ENCODE results near the gene PBX1.
A peak's percentile ranks its signal among the peaks of the same experiment; 100 is the strongest.

PBX1 gene

DNA sequence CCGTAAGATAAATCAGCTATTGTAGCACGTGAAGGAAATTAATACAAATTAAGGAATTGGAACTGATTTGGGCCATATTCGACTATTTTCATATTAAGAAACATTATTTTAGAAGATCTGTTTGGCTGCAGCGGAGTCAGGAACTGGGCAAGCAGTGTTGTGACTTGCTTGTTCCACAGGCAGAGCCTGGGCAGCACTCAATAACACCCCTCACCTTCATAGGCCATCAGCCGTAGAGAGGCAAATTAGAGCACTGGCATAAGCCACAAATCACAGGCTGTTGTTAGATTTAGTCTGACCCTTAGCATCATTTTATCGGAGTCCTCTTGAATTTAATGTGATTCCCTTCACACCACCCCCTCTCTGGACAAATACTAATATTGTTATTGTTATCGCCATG is 72.8 kb downstream of the PBX1 start:
- peaks cover 32% of the 10 kb centered on the region for H3K4me1 ChIP-seq (ENCODE audit: control insufficient read depth, insufficient read depth, low read length)
- H3K36me3 ChIP-seq (ENCODE audit: control insufficient read depth in 2 of 2, insufficient read depth in 1 of 2, low read length in 2 of 2) = no peaks in the 10 kb centered on the region
- TF ChIP-seq ZNF423 (tag by site-specific recombination; IDR thresholded peaks at IDR 0.05) = no peak
- TF ChIP-seq ZNF670 (tag by site-specific recombination; IDR thresholded peaks at IDR 0.05; ENCODE audit: low read depth) = no peak
- TF ChIP-seq FEZF1 (tag by site-specific recombination; IDR thresholded peaks at IDR 0.05) = 0 out of 2 replicates have a peak, but pooled peaks have one; percentile 3
- no peak for TF ChIP-seq ZNF23 (tag by site-specific recombination; IDR thresholded peaks at IDR 0.05; ENCODE audit: borderline replicate concordance)
- no peak for TF ChIP-seq ZBTB8A (tag by site-specific recombination; IDR thresholded peaks at IDR 0.05)
- no peak overlapping the region for H3K4me3 ChIP-seq (ENCODE audit: low read depth, low read length)
- ChIA-PET POLR2A (no interaction called here), CTCF (interaction anchor here (0.6 to 0.8 kb wide), 3 partner anchors 155 to 1110 kb away, joined by 3 to 5 read pairs (median 3); no protein-coding TSS in a partner anchor)
- H3K27ac ChIP-seq (ENCODE audit: extremely low read depth, low read depth, low read length) = no peak overlapping the region
- no peaks in the 10 kb centered on the region for H3K9me3 ChIP-seq (ENCODE audit: control insufficient read depth, insufficient read depth, low read depth, low read length)

DNA sequence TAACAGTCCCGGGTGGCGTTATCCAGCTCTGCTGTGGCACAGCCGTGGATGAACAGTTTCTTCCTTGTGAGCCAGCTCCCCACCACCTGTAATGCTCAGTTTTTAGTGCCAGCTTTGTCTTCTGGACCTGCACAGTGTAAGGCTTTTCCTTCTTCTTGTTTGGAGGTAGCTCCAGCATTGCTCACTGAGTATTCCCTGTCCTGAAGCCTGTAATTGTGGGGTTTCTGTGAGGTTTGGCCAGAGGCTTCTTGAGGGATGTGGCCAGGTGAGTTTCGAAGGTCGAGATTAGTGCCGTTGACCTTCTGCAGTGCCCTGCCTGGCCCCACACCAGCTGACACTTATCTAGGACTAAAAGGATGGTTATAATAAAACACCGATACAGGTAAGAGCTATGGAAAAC is 75.0 kb downstream of the PBX1 start:
- POLR2A ChIA-PET = no interaction called here
- CTCF ChIA-PET = no interaction called here
- H3K36me3 ChIP-seq (ENCODE audit: control insufficient read depth in 2 of 2, insufficient read depth in 1 of 2, low read length in 2 of 2) = no peaks in the 10 kb centered on the region

More for the DNA sequence above, 75.0 kb downstream of the PBX1 start:
- H3K4me1 ChIP-seq (ENCODE audit: control insufficient read depth, insufficient read depth, low read length) = peaks cover 39% of the 10 kb centered on the region
- H3K9me3 ChIP-seq (ENCODE audit: control insufficient read depth, insufficient read depth, low read depth, low read length) = no peaks in the 10 kb centered on the region
- TF ChIP-seq MYNN (tag by site-specific recombination; IDR thresholded peaks at IDR 0.05; ENCODE audit: borderline replicate concordance) (no peak), GLI2 (tag by site-specific recombination; IDR thresholded peaks at IDR 0.05; ENCODE audit: borderline replicate concordance, low read depth) (no peak), ZNF629 (tag by site-specific recombination; IDR thresholded peaks at IDR 0.05) (no peak), ZNF624 (tag by site-specific recombination; IDR thresholded peaks at IDR 0.05) (no peak), REPIN1 (tag by site-specific recombination; IDR thresholded peaks at IDR 0.05; ENCODE audit: low read depth) (no peak), WT1 (tag by site-specific recombination; IDR thresholded peaks at IDR 0.05) (no peak), ZNF202 (tag by site-specific recombination; IDR thresholded peaks at IDR 0.05; ENCODE audit: borderline replicate concordance) (no peak), ZNF530 (tag by site-specific recombination; IDR thresholded peaks at IDR 0.05; ENCODE audit: low read depth) (no peak), ZNF555 (tag by site-specific recombination; conservative IDR thresholded peaks at IDR 0.05) (no peak), ZNF174 (tag by site-specific recombination; IDR thresholded peaks at IDR 0.05) (no peak), SP3 (tag by site-specific recombination; IDR thresholded peaks at IDR 0.05) (no peak), ZFHX2 (tag by site-specific recombination; conservative IDR thresholded peaks at IDR 0.05) (no peak), ZBTB21 (tag by site-specific recombination; IDR thresholded peaks at IDR 0.05) (no peak)
- TF ChIP-seq, protein P1, sequence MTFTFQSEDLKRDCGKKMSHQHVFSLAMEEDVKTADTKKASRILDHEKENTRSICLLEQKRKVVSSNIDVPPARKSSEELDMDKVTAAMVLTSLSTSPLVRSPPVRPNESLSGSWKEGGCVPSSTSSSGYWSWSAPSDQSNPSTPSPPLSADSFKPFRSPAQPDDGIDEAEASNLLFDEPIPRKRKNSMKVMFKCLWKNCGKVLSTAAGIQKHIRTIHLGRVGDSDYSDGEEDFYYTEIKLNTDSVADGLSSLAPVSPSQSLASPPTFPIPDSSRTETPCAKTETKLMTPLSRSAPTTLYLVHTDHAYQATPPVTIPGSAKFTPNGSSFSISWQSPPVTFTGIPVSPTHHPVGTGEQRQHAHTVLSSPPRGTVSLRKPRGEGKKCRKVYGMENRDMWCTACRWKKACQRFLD (tag by site-specific recombination; IDR thresholded peaks at IDR 0.05) = no peak
- TF ChIP-seq, protein P2, sequence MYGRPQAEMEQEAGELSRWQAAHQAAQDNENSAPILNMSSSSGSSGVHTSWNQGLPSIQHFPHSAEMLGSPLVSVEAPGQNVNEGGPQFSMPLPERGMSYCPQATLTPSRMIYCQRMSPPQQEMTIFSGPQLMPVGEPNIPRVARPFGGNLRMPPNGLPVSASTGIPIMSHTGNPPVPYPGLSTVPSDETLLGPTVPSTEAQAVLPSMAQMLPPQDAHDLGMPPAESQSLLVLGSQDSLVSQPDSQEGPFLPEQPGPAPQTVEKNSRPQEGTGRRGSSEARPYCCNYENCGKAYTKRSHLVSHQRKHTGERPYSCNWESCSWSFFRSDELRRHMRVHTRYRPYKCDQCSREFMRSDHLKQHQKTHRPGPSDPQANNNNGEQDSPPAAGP (tag by site-specific recombination; IDR thresholded peaks at IDR 0.05) = no peak
- TF ChIP-seq, protein P3, sequence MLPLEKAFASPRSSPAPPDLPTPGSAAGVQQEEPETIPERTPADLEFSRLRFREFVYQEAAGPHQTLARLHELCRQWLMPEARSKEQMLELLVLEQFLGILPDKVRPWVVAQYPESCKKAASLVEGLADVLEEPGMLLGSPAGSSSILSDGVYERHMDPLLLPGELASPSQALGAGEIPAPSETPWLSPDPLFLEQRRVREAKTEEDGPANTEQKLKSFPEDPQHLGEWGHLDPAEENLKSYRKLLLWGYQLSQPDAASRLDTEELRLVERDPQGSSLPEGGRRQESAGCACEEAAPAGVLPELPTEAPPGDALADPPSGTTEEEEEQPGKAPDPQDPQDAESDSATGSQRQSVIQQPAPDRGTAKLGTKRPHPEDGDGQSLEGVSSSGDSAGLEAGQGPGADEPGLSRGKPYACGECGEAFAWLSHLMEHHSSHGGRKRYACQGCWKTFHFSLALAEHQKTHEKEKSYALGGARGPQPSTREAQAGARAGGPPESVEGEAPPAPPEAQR (tag by site-specific recombination; IDR thresholded peaks at IDR 0.05) = no peak
- TF ChIP-seq, protein P4, sequence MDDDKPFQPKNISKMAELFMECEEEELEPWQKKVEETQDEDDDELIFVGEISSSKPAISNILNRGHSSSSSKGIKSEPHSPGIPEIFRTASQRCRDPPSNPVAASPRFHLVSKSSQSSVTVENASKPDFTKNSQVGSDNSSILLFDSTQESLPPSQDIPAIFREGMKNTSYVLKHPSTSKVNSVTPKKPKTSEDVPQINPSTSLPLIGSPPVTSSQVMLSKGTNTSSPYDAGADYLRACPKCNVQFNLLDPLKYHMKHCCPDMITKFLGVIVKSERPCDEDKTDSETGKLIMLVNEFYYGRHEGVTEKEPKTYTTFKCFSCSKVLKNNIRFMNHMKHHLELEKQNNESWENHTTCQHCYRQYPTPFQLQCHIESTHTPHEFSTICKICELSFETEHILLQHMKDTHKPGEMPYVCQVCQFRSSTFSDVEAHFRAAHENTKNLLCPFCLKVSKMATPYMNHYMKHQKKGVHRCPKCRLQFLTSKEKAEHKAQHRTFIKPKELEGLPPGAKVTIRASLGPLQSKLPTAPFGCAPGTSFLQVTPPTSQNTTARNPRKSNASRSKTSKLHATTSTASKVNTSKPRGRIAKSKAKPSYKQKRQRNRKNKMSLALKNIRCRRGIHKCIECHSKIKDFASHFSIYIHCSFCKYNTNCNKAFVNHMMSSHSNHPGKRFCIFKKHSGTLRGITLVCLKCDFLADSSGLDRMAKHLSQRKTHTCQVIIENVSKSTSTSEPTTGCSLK (tag by site-specific recombination; IDR thresholded peaks at IDR 0.05) = no peak
- TF ChIP-seq, protein P5, sequence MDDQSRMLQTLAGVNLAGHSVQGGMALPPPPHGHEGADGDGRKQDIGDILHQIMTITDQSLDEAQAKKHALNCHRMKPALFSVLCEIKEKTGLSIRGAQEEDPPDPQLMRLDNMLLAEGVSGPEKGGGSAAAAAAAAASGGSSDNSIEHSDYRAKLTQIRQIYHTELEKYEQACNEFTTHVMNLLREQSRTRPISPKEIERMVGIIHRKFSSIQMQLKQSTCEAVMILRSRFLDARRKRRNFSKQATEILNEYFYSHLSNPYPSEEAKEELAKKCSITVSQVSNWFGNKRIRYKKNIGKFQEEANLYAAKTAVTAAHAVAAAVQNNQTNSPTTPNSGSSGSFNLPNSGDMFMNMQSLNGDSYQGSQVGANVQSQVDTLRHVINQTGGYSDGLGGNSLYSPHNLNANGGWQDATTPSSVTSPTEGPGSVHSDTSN (CRISPR knock-in tag; IDR thresholded peaks at IDR 0.05) = no peak
- H3K4me3 ChIP-seq (ENCODE audit: low read depth, low read length) = no peak overlapping the region
- H3K27ac ChIP-seq (ENCODE audit: extremely low read depth, low read depth, low read length) = no peak overlapping the region
